HepG2 (cell line): ENCODE data around the gene FGF21.

Experiments
- ARID2 ChIP-seq: sonication (generic); formaldehyde crosslinking; IDR thresholded peaks from 2 replicates; pipeline ENCODE4 v1.8.1; 2022; ENCODE audit warnings: mild to moderate bottlenecking, missing genetic modification reagents, borderline replicate concordance
- JUND ChIP-seq: sonication (generic); formaldehyde crosslinking; IDR thresholded peaks from 2 replicates; pipeline ENCODE4 v1.8.0; 2022; ENCODE audit warnings: mild to moderate bottlenecking, missing genetic modification reagents
- ONECUT2 ChIP-seq: sonication (generic); formaldehyde crosslinking; IDR thresholded peaks from 2 replicates; pipeline ENCODE4 v1.4.0; 2020; ENCODE audit warnings: missing genetic modification reagents
- ZBTB38 ChIP-seq: sonication (generic); formaldehyde crosslinking; IDR thresholded peaks from 2 replicates; pipeline ENCODE4 v1.5.1; 2020; ENCODE audit warnings: mild to moderate bottlenecking, missing genetic modification reagents
- ZKSCAN1 ChIP-seq: fragments of 150-350 bp; IDR thresholded peaks from 2 replicates; pipeline ENCODE4 v1.6.1; 2014; ENCODE audit warnings: low read length
- ZNF224 ChIP-seq: sonication (generic); formaldehyde crosslinking; IDR thresholded peaks from 2 replicates; pipeline ENCODE4 v1.5.0; 2020; ENCODE audit warnings: mild to moderate bottlenecking, missing genetic modification reagents
- ZNF263 ChIP-seq: sonication (generic); formaldehyde crosslinking; IDR thresholded peaks from 2 replicates; pipeline ENCODE4 v1.4.0; 2020; ENCODE audit warnings: missing genetic modification reagents
- ZNF276 ChIP-seq: sonication (generic); formaldehyde crosslinking; IDR thresholded peaks from 2 replicates; pipeline ENCODE4 v1.4.0; 2020; ENCODE audit warnings: mild to moderate bottlenecking, low read depth, missing genetic modification reagents
- ZNF609 ChIP-seq: sonication (generic); formaldehyde crosslinking; IDR thresholded peaks from 2 replicates; pipeline ENCODE4 v1.4.0; 2020; ENCODE audit warnings: mild to moderate bottlenecking, missing genetic modification reagents, borderline replicate concordance
- ZNF841 ChIP-seq: sonication (generic); formaldehyde crosslinking; IDR thresholded peaks from 2 replicates; pipeline ENCODE4 v1.8.1; 2023; ENCODE audit warnings: missing genetic modification reagents, borderline replicate concordance

GRCh38 chr19:48796298-48797083, 41.2 kb downstream of the FGF21 start:
- TF ChIP-seq ZNF609 (CRISPR knock-in tag) (no peak), ZNF841 (CRISPR knock-in tag) (no peak), ZNF224 (CRISPR knock-in tag) (no peak), JUND (CRISPR knock-in tag) (no peak), ZKSCAN1 (no peak), ZBTB38 (no peak), ARID2 (no peak), ZNF276 (no peak), ZNF263 (no peak), ONECUT2 (CRISPR knock-in tag) (no peak)
